Measurements from ENCODE around the gene TUBD1. TPM values are rescaled to one million over a fixed set of nuclear protein-coding genes. Genes with fewer than 3 reads are reported as not detected.
"Not testable (repeated sequence)": the region's sequence is repeated elsewhere in the genome, so short reads cannot be mapped to it uniquely, and the experiment has no call there.

The TUBD1 gene
- polyA plus RNA-seq, 1 donor (not counting 4 experiments of a cell fraction or from before 2014, with no cell fraction given): 7.6 TPM

DNA sequence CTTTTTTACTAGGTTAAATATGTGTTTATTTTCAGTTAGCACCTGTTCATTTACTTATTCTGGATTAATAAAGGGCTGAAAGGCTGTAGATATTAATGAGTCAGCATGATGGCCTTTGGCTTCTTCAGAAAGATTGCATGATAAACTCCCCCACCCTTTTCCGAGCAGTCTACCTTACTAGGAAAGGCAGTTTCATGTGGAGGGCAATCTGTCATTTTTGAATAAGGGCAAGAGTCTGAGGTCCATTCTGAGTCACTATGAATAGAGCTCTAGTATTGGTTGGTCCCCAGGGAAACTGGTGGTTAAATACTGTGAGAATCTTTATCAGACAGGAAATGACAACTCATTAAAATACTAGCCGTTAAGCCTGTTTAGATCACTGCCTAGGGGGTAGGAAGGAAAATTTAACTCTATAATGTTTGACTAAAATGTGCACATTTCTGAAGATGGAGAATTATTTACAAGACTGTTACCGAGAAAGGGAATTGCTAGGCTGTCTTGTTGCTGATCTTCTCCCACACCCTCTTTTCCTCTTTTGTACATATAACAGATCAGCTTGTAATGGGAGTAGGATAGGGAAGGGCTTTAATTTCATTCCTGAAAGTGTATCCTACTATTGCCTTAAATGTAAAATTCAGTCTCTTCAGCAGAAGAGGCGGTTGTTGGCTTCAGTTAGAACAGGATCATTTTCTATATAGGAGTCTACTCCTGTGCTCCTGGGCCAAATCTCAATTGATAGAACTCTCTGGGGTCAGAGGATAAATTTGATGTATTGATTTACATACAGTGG, 63.3 kb downstream of the TUBD1 start:
- FAIRE-seq (peak; percentile 90), DNase-seq (ENCODE audit: low read depth, low spot score) (peak; percentile 84)
- Histone ChIP-seq H3K9me1 (ENCODE audit: control insufficient read depth, extremely low read depth, insufficient read depth, low read length) (no peaks in the 10 kb centered on the region), H3K9me3 (ENCODE audit: control insufficient read depth, low read depth, low read length) (no peaks in the 10 kb centered on the region), H3K9ac (ENCODE audit: control insufficient read depth, extremely low read depth, insufficient read depth, low read length) (peak overlapping the region; percentile 77), H3K4me1 (ENCODE audit: control insufficient read depth, extremely low read depth, insufficient read depth, low read length) (peaks cover 53% of the 10 kb centered on the region), H3K4me2 (ENCODE audit: control insufficient read depth, extremely low read depth, insufficient read depth, low read depth, low read length) (peak overlapping the region; percentile 91), H3K27me3 (ENCODE audit: control insufficient read depth, extremely low read depth, insufficient read depth, low read length) (no peaks in the 10 kb centered on the region), H4K20me1 (ENCODE audit: control insufficient read depth, extremely low read depth, insufficient read depth, low read length) (no peaks in the 10 kb centered on the region), H3K4me3 (ENCODE audit: control insufficient read depth in 2 of 3, extremely low read depth in 1 of 3, insufficient read depth in 2 of 3, low read depth in 1 of 3, low read length in 3 of 3) (peak overlapping the region; percentile 4 to 67 (median 51)), H3K36me3 (ENCODE audit: control insufficient read depth in 2 of 2, extremely low read depth in 1 of 2, insufficient read depth in 2 of 2, low read length in 2 of 2) (no peaks in the 10 kb centered on the region), H3K27ac (ENCODE audit: control insufficient read depth, insufficient read depth, low read length) (peak overlapping the region; percentile 95), H3K79me2 (ENCODE audit: control insufficient read depth, insufficient read depth, low read length) (peaks cover 11% of the 10 kb centered on the region), H2AFZ (ENCODE audit: control insufficient read depth, low read length) (no peak overlapping the region)
- dilution Hi-C loops (cut with MboI; ENCODE audit: extremely low pct_ligation_motif_present, low sequenced_read_pairs): no loop called here
- TF ChIP-seq CTCF (optimal IDR thresholded peaks at IDR 0.05 in 1 of 3, IDR thresholded peaks at IDR 0.05 in 1 of 3, conservative IDR thresholded peaks at IDR 0.05 in 1 of 3; ENCODE audit: extremely low read depth in 1 of 3, insufficient read depth in 2 of 3, low read length in 3 of 3) (no peak), EZH2 (IDR thresholded peaks at IDR 0.05; ENCODE audit: low read length) (no peak)

GRCh38 chr17:59828819-59829216, 63.9 kb downstream of the TUBD1 start:
- Histone ChIP-seq H3K27ac (ENCODE audit: control insufficient read depth, insufficient read depth, low read length) (peak overlapping the region; percentile 95), H3K4me2 (ENCODE audit: control insufficient read depth, extremely low read depth, insufficient read depth, low read depth, low read length) (peak overlapping the region; percentile 91), H3K79me2 (ENCODE audit: control insufficient read depth, insufficient read depth, low read length) (peaks cover 11% of the 10 kb centered on the region), H3K4me1 (ENCODE audit: control insufficient read depth, extremely low read depth, insufficient read depth, low read length) (peaks cover 53% of the 10 kb centered on the region), H3K4me3 (ENCODE audit: control insufficient read depth in 2 of 3, extremely low read depth in 1 of 3, insufficient read depth in 2 of 3, low read depth in 1 of 3, low read length in 3 of 3) (peak overlapping the region; percentile 4 to 67 (median 51)), H3K9ac (ENCODE audit: control insufficient read depth, extremely low read depth, insufficient read depth, low read length) (peak overlapping the region; percentile 77)
- H2AFZ ChIP-seq (ENCODE audit: control insufficient read depth, low read length); H3K27me3 ChIP-seq (ENCODE audit: control insufficient read depth, extremely low read depth, insufficient read depth, low read length); H4K20me1 ChIP-seq (ENCODE audit: control insufficient read depth, extremely low read depth, insufficient read depth, low read length); H3K9me1 ChIP-seq (ENCODE audit: control insufficient read depth, extremely low read depth, insufficient read depth, low read length); H3K9me3 ChIP-seq (ENCODE audit: control insufficient read depth, low read depth, low read length); FAIRE-seq; H3K36me3 ChIP-seq (ENCODE audit: control insufficient read depth in 2 of 2, extremely low read depth in 1 of 2, insufficient read depth in 2 of 2, low read length in 2 of 2); DNase-seq (ENCODE audit: low read depth, low spot score); dilution Hi-C loops (cut with MboI; ENCODE audit: extremely low pct_ligation_motif_present, low sequenced_read_pairs): not testable (repeated sequence)

DNA sequence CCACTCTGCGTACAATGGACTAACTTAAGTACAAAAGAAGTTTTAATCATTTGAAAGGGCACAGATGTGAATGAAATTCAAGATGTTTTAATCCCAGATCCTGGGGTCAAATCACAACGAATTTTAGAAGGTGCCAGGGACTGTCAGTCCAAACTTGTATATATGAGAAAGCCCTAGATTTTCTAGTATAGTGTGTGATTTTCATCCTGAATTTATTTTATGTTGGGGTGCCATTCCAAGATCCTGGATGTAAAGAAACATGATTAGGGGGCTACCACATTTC, 64.3 kb downstream of the TUBD1 start:
- Histone ChIP-seq H4K20me1 (ENCODE audit: control insufficient read depth, extremely low read depth, insufficient read depth, low read length) (no peaks in the 10 kb centered on the region), H3K9me3 (ENCODE audit: control insufficient read depth, low read depth, low read length) (no peaks in the 10 kb centered on the region), H3K27me3 (ENCODE audit: control insufficient read depth, extremely low read depth, insufficient read depth, low read length) (no peaks in the 10 kb centered on the region), H3K27ac (ENCODE audit: control insufficient read depth, insufficient read depth, low read length) (peak overlapping the region; percentile 95), H3K9me1 (ENCODE audit: control insufficient read depth, extremely low read depth, insufficient read depth, low read length) (no peaks in the 10 kb centered on the region), H3K4me3 (ENCODE audit: control insufficient read depth in 2 of 3, extremely low read depth in 1 of 3, insufficient read depth in 2 of 3, low read depth in 1 of 3, low read length in 3 of 3) (peak overlapping the region in 2 of 3 experiments; percentile 51 to 67), H3K4me2 (ENCODE audit: control insufficient read depth, extremely low read depth, insufficient read depth, low read depth, low read length) (peak overlapping the region; percentile 91), H3K79me2 (ENCODE audit: control insufficient read depth, insufficient read depth, low read length) (peaks cover 11% of the 10 kb centered on the region), H3K36me3 (ENCODE audit: control insufficient read depth in 2 of 2, extremely low read depth in 1 of 2, insufficient read depth in 2 of 2, low read length in 2 of 2) (no peaks in the 10 kb centered on the region), H3K9ac (ENCODE audit: control insufficient read depth, extremely low read depth, insufficient read depth, low read length) (peak overlapping the region; percentile 77), H2AFZ (ENCODE audit: control insufficient read depth, low read length) (no peak overlapping the region), H3K4me1 (ENCODE audit: control insufficient read depth, extremely low read depth, insufficient read depth, low read length) (peaks cover 53% of the 10 kb centered on the region)
- DNase-seq (ENCODE audit: low read depth, low spot score) (no peak), FAIRE-seq (no peak)
- dilution Hi-C loops (cut with MboI; ENCODE audit: extremely low pct_ligation_motif_present, low sequenced_read_pairs): no loop called here
- no peak for TF ChIP-seq CTCF (optimal IDR thresholded peaks at IDR 0.05 in 1 of 3, IDR thresholded peaks at IDR 0.05 in 1 of 3, conservative IDR thresholded peaks at IDR 0.05 in 1 of 3; ENCODE audit: extremely low read depth in 1 of 3, insufficient read depth in 2 of 3, low read length in 3 of 3)
- no peak for TF ChIP-seq EZH2 (IDR thresholded peaks at IDR 0.05; ENCODE audit: low read length)

Data from keratinocyte (primary cell).